HL-60 (cell line): ENCODE measurements around the gene TM4SF4.

Experiments used
- DNase-seq, 2 experiments: peaks; one replicate each; pipeline ENCODE4 v3.0.0-alpha.2; 2010 to 2020; ENCODE audit warnings: low read depth in 1 of 2, low spot score in 1 of 2
- H3K27ac ChIP-seq: fragments of 250-450 bp; sonication (Bioruptor Pico); replicated peaks from 2 replicates; pipeline ENCODE4 v1.5.1; 2020; ENCODE audit warnings: mild to moderate bottlenecking, moderate library complexity
- H3K27me3 ChIP-seq: fragments of 250-450 bp; sonication (Bioruptor Pico); 2 replicates; pipeline ENCODE4 v1.5.1; 2021; ENCODE audit warnings: mild to moderate bottlenecking, moderate library complexity; ENCODE audit not compliant: insufficient read depth, poor library complexity, severe bottlenecking
- H3K4me3 ChIP-seq: replicated peaks from 2 replicates; pipeline ENCODE4 v1.5.1; 2011; ENCODE audit warnings: mild to moderate bottlenecking, control low read depth, low read length; ENCODE audit not compliant: insufficient read depth
- GABPA ChIP-seq: IDR thresholded peaks from 2 replicates; pipeline ENCODE4 v1.6.1; 2012; ENCODE audit warnings: low read depth
- POLR2AphosphoS5 ChIP-seq: IDR thresholded peaks from 2 replicates; pipeline ENCODE4 v1.6.1; 2012; ENCODE audit warnings: low read depth
- SPI1 ChIP-seq: IDR thresholded peaks from 2 replicates; pipeline ENCODE4 v1.6.1; 2012; ENCODE audit warnings: low read depth, mild to moderate bottlenecking, borderline replicate concordance
- TF ChIP-seq, protein P1 (sequence below): IDR thresholded peaks from one replicate; pipeline ENCODE4 v1.5.1; 2011; ENCODE audit warnings: low read length, control low read depth, inconsistent platforms; ENCODE audit not compliant: insufficient read depth
- TF ChIP-seq, protein P2 (sequence below): IDR thresholded peaks from 2 replicates; pipeline ENCODE4 v1.6.1; 2012; ENCODE audit warnings: low read depth; ENCODE audit not compliant: insufficient replicate concordance

TM4SF4 gene

DNA sequence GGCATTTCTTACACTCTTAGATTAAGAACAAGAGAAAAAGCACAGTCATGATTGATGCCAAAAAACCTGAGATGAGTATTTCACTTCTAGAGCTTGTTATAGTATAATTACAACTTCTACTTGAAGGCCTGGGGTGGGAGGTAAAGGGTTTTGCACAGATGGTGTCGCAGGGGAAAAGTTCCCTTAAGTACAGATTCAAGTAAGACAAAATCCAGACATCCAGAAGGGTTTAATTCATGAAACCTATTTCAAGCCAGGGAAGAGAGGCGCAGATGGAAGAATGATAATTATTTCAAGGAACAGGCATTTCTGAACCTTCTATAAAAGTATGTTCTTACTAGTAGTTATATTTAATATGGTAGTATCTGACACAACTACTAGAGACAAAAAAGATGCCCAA lies 70.6 kb downstream of the TM4SF4 start:
- H3K27me3 ChIP-seq: peaks cover 6% of the 10 kb centered on the region
- TF ChIP-seq POLR2AphosphoS5 (no peak), SPI1 (no peak), GABPA (no peak)
- TF ChIP-seq, protein P1, sequence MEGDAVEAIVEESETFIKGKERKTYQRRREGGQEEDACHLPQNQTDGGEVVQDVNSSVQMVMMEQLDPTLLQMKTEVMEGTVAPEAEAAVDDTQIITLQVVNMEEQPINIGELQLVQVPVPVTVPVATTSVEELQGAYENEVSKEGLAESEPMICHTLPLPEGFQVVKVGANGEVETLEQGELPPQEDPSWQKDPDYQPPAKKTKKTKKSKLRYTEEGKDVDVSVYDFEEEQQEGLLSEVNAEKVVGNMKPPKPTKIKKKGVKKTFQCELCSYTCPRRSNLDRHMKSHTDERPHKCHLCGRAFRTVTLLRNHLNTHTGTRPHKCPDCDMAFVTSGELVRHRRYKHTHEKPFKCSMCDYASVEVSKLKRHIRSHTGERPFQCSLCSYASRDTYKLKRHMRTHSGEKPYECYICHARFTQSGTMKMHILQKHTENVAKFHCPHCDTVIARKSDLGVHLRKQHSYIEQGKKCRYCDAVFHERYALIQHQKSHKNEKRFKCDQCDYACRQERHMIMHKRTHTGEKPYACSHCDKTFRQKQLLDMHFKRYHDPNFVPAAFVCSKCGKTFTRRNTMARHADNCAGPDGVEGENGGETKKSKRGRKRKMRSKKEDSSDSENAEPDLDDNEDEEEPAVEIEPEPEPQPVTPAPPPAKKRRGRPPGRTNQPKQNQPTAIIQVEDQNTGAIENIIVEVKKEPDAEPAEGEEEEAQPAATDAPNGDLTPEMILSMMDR: no peak
- TF ChIP-seq, protein P2, sequence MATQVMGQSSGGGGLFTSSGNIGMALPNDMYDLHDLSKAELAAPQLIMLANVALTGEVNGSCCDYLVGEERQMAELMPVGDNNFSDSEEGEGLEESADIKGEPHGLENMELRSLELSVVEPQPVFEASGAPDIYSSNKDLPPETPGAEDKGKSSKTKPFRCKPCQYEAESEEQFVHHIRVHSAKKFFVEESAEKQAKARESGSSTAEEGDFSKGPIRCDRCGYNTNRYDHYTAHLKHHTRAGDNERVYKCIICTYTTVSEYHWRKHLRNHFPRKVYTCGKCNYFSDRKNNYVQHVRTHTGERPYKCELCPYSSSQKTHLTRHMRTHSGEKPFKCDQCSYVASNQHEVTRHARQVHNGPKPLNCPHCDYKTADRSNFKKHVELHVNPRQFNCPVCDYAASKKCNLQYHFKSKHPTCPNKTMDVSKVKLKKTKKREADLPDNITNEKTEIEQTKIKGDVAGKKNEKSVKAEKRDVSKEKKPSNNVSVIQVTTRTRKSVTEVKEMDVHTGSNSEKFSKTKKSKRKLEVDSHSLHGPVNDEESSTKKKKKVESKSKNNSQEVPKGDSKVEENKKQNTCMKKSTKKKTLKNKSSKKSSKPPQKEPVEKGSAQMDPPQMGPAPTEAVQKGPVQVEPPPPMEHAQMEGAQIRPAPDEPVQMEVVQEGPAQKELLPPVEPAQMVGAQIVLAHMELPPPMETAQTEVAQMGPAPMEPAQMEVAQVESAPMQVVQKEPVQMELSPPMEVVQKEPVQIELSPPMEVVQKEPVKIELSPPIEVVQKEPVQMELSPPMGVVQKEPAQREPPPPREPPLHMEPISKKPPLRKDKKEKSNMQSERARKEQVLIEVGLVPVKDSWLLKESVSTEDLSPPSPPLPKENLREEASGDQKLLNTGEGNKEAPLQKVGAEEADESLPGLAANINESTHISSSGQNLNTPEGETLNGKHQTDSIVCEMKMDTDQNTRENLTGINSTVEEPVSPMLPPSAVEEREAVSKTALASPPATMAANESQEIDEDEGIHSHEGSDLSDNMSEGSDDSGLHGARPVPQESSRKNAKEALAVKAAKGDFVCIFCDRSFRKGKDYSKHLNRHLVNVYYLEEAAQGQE: no peak
- DNase-seq: no peak
- H3K27ac ChIP-seq: no peak overlapping the region
- H3K4me3 ChIP-seq: no peak overlapping the region

GRCh38 chr3:149547413-149547812 lies 72.9 kb downstream of the TM4SF4 start:
- Histone ChIP-seq H3K27me3 (peaks cover 6% of the 10 kb centered on the region), H3K27ac (no peak overlapping the region), H3K4me3 (no peak overlapping the region)
- TF ChIP-seq, protein P2: no peak
- TF ChIP-seq GABPA (no peak), SPI1 (no peak), POLR2AphosphoS5 (no peak)
- TF ChIP-seq, protein P1: no peak
- DNase-seq: no peak

- H3K27ac ChIP-seq: no peak overlapping the region
- peaks cover 6% of the 10 kb centered on the region for H3K27me3 ChIP-seq
- no peak overlapping the region for H3K4me3 ChIP-seq
- DNase-seq: no peak
- TF ChIP-seq, protein P1: no peak
- TF ChIP-seq SPI1 (no peak), POLR2AphosphoS5 (no peak), GABPA (no peak)
- TF ChIP-seq, protein P2: no peak
These were observed 73.6 kb downstream of the TM4SF4 start for GRCh38 chr3:149547954-149548668.
